GM23338 (cell line): ENCODE data around the gene KIF18B. TPM values are rescaled to one million over a fixed set of nuclear protein-coding genes. Genes with fewer than 3 reads are reported as not detected.

ENCODE experiments used
- ATAC-seq: fragments of 200-7000 bp; cut with Tn5 transposase; 3 replicates; pipeline ENCODE4 v1.9.1; 2020
- DNase-seq: peaks from one replicate; pipeline ENCODE4 v3.0.0-alpha.2; 2015; ENCODE audit warnings: low spot score
- H2AFZ ChIP-seq: fragments of 200-600 bp; sonication (generic); 2 replicates; pipeline ENCODE4 v1.8.0; 2016; ENCODE audit warnings: antibody characterized with exemption, mild to moderate bottlenecking, moderate library complexity
- H3F3A ChIP-seq: fragments of 200-600 bp; sonication (generic); replicated peaks from 2 replicates; pipeline ENCODE4 v1.8.0; 2017; ENCODE audit warnings: antibody characterized with exemption, mixed run types, low read depth
- H3K27ac ChIP-seq: fragments of 200-600 bp; sonication (generic); 2 replicates; pipeline ENCODE4 v1.6.1; 2016; ENCODE audit warnings: low read depth
- H3K27me3 ChIP-seq: fragments of 200-600 bp; sonication (generic); 2 replicates; pipeline ENCODE4 v1.8.0; 2016; ENCODE audit warnings: mild to moderate bottlenecking, mixed run types, moderate library complexity; ENCODE audit not compliant: insufficient read depth
- H3K36me3 ChIP-seq: fragments of 200-600 bp; sonication (generic); 2 replicates; pipeline ENCODE4 v1.8.0; 2016; ENCODE audit warnings: mild to moderate bottlenecking; ENCODE audit not compliant: insufficient read depth
- H3K4me1 ChIP-seq: fragments of 200-600 bp; sonication (generic); 2 replicates; pipeline ENCODE4 v1.8.0; 2016; ENCODE audit warnings: mild to moderate bottlenecking, moderate library complexity; ENCODE audit not compliant: insufficient read depth
- H3K4me2 ChIP-seq: fragments of 200-600 bp; sonication (generic); 2 replicates; pipeline ENCODE4 v1.7.1; 2017; ENCODE audit warnings: mixed run types
- H3K4me3 ChIP-seq: fragments of 200-600 bp; sonication (generic); 2 replicates; pipeline ENCODE4 v1.6.1; 2016; ENCODE audit warnings: mixed run types
- H3K79me2 ChIP-seq: fragments of 200-600 bp; sonication (generic); replicated peaks from 2 replicates; pipeline ENCODE4 v1.8.0; 2017; ENCODE audit warnings: mild to moderate bottlenecking; ENCODE audit not compliant: insufficient read depth
- H3K9me2 ChIP-seq: fragments of 200-600 bp; sonication (generic); 2 replicates; pipeline ENCODE4 v1.8.0; 2017; ENCODE audit not compliant: insufficient read depth
- H4K20me1 ChIP-seq: fragments of 200-600 bp; sonication (generic); replicated peaks from 2 replicates; pipeline ENCODE4 v1.8.0; 2017; ENCODE audit warnings: mild to moderate bottlenecking; ENCODE audit not compliant: insufficient read depth
- H3K27ac Mint-ChIP-seq: 2 replicates; pipeline ENCODE4 v1.8.0; 2020; ENCODE audit warnings: inconsistent platforms, mild to moderate bottlenecking, moderate library complexity, mixed read lengths
- H3K27me3 Mint-ChIP-seq: 3 replicates; pipeline ENCODE4 v1.8.0; 2022; ENCODE audit warnings: low read depth, mild to moderate bottlenecking, moderate library complexity, mixed read lengths, inconsistent platforms; ENCODE audit not compliant: insufficient read depth, poor library complexity
- H3K36me3 Mint-ChIP-seq: 3 replicates; pipeline ENCODE4 v1.8.0; 2021; ENCODE audit warnings: low read depth, mild to moderate bottlenecking, inconsistent platforms, moderate library complexity, mixed read lengths
- H3K4me1 Mint-ChIP-seq: 3 replicates; pipeline ENCODE4 v1.8.0; 2020; ENCODE audit warnings: mild to moderate bottlenecking, inconsistent platforms, mixed read lengths
- H3K4me3 Mint-ChIP-seq: 3 replicates; pipeline ENCODE4 v1.8.0; 2021; ENCODE audit warnings: moderate library complexity, mild to moderate bottlenecking, inconsistent platforms, mixed read lengths
- H3K9me3 Mint-ChIP-seq: 3 replicates; pipeline ENCODE4 v1.8.0; 2020; ENCODE audit warnings: moderate library complexity, mild to moderate bottlenecking, inconsistent platforms, mixed read lengths
- CREB1 ChIP-seq: fragments of 250-450 bp; sonication (Bioruptor Pico); IDR thresholded peaks from 2 replicates; pipeline ENCODE4 v1.5.0; 2020; ENCODE audit warnings: low read depth, mild to moderate bottlenecking, moderate library complexity
- EZH2 ChIP-seq: fragments of 200-600 bp; sonication (generic); IDR thresholded peaks from one replicate; pipeline ENCODE4 v1.8.0; 2017; ENCODE audit warnings: antibody characterized with exemption, mild to moderate bottlenecking, low read depth; ENCODE audit not compliant: unreplicated experiment
- EZH2phosphoT487 ChIP-seq: fragments of 200-600 bp; sonication (generic); IDR thresholded peaks from one replicate; pipeline ENCODE4 v1.8.1; 2018; ENCODE audit warnings: antibody characterized with exemption; ENCODE audit not compliant: unreplicated experiment
- JUNB ChIP-seq: IDR thresholded peaks from one replicate; pipeline ENCODE4 v1.6.1; 2016; ENCODE audit warnings: antibody characterized with exemption; ENCODE audit not compliant: unreplicated experiment
- NANOG ChIP-seq: IDR thresholded peaks from 2 replicates; pipeline ENCODE4 v1.6.1; 2016; ENCODE audit warnings: antibody characterized with exemption, borderline replicate concordance
- POLR2AphosphoS5 ChIP-seq: IDR thresholded peaks from 2 replicates; pipeline ENCODE4 v1.6.1; 2016; ENCODE audit warnings: antibody characterized with exemption, low read depth
- REST ChIP-seq: IDR thresholded peaks from one replicate; pipeline ENCODE4 v1.6.1; 2018; ENCODE audit warnings: antibody characterized with exemption; ENCODE audit not compliant: unreplicated experiment
- STAT1 ChIP-seq: IDR thresholded peaks from one replicate; pipeline ENCODE4 v1.6.1; 2016; ENCODE audit warnings: antibody characterized with exemption; ENCODE audit not compliant: unreplicated experiment
- ZNF114 ChIP-seq: fragments of 250-450 bp; sonication (Bioruptor Pico); IDR thresholded peaks from 2 replicates; pipeline ENCODE4 v1.5.0; 2020; ENCODE audit warnings: mild to moderate bottlenecking, moderate library complexity
- ZNF331 ChIP-seq: fragments of 250-450 bp; sonication (Bioruptor Pico); IDR thresholded peaks from 2 replicates; pipeline ENCODE4 v1.5.0; 2020; ENCODE audit warnings: low read depth, mild to moderate bottlenecking, moderate library complexity
- polyA plus RNA-seq: library from polyadenylated mRNA; unstranded; fragments of >200 nt; fragmentation: Nextera tagmentation; extraction: Ambion mirVana; gene quantifications from 2 replicates; pipeline ENCODE4 v1.2.1, GENCODE V29; 2016
- total RNA-seq: library from RNA; depleted of rRNA; stranded (reverse); fragments of >200 nt; shearing (Covaris generic); gene quantifications from 2 replicates; pipeline ENCODE4 v1.2.3, GENCODE V29; 2014
- TF ChIP-seq, protein P1 (sequence below), 2 experiments: fragments of 200-600 bp in 1 of 2; sonication (generic) in 1 of 2; conservative IDR thresholded peaks; 2 replicates each; pipeline versions ENCODE4 v1.5.1 to v1.6.1; 2016 to 2017; ENCODE audit warnings: antibody characterized with exemption in 2 of 2, low read depth in 2 of 2, mild to moderate bottlenecking in 2 of 2, moderate library complexity in 1 of 2

Gene KIF18B
- total and polyA plus RNA-seq, 2 experiments from 2014 or later = 14.1 to 28.4 TPM

- TF ChIP-seq STAT1 (no peak), ZNF114 (CRISPR knock-in tag) (no peak), NANOG (no peak), REST (no peak), POLR2AphosphoS5 (no peak)
- TF ChIP-seq, protein P1, sequence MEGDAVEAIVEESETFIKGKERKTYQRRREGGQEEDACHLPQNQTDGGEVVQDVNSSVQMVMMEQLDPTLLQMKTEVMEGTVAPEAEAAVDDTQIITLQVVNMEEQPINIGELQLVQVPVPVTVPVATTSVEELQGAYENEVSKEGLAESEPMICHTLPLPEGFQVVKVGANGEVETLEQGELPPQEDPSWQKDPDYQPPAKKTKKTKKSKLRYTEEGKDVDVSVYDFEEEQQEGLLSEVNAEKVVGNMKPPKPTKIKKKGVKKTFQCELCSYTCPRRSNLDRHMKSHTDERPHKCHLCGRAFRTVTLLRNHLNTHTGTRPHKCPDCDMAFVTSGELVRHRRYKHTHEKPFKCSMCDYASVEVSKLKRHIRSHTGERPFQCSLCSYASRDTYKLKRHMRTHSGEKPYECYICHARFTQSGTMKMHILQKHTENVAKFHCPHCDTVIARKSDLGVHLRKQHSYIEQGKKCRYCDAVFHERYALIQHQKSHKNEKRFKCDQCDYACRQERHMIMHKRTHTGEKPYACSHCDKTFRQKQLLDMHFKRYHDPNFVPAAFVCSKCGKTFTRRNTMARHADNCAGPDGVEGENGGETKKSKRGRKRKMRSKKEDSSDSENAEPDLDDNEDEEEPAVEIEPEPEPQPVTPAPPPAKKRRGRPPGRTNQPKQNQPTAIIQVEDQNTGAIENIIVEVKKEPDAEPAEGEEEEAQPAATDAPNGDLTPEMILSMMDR (conservative IDR thresholded peaks at IDR 0.05; ENCODE audit: low read depth in 2 of 2) = no peak
Observed at GRCh38 chr17:44930667-44931066, 16.9 kb downstream of the KIF18B start (continued).

DNA sequence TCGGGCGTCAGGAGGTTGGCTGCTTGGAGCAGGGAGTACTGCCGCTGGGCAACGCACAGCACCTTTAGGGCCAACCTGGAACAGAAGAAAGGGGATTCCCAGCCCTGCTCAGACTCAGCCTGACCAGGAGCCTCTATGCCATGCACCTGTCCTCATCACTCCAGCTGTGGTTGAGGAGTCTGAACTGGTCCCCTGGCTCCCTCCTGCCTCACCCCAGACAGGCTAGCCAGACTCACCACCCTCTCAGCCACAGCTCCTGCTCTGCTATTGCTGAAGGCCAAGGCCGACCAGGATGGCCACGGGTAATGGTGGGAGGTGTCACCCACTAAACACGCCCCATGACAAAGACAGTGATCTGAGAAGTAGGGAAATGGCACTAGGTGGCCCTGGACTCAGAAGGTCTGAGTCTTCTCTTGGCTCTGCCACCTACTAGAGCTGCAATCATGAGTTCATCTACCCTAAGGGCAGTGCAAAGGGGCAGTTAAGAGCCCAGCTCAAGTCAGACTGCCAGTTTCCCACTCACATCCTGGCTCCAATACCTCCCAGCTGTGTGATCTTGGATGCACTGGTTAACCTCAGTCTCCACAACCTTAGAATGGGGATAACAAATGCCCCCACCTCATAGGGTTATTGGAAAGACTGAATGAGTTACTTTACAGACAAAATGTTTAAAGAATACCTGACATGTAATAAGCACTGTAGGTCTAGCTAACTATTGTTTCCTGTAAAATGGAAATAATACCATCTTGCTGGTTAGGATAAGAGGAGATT is 18.4 kb downstream of the KIF18B start:
- Histone ChIP-seq H3K27me3 (no peaks in the 10 kb centered on the region), H3K36me3 (peaks cover 41% of the 10 kb centered on the region)
- H3K36me3 Mint-ChIP-seq = peaks cover 84% of the 10 kb centered on the region
- TF ChIP-seq POLR2AphosphoS5 = no peak
- no peak for TF ChIP-seq JUNB
- no peak for TF ChIP-seq EZH2phosphoT487
- TF ChIP-seq, protein P1 (conservative IDR thresholded peaks at IDR 0.05; ENCODE audit: low read depth in 2 of 2) = no peak
- no peak for TF ChIP-seq REST
- no peak for TF ChIP-seq ZNF331
- TF ChIP-seq EZH2 = no peak
- TF ChIP-seq CREB1 = no peak
- no peak for TF ChIP-seq STAT1

More for the DNA sequence above, 18.4 kb downstream of the KIF18B start:
- H3K79me2 ChIP-seq = no peaks in the 10 kb centered on the region
- no peaks in the 10 kb centered on the region for H3K9me2 ChIP-seq
- no peak overlapping the region for H2AFZ ChIP-seq
- 0 out of 2 replicates have a peak, but pooled peaks cover 7% of the 10 kb centered on the region for H3F3A ChIP-seq
- H4K20me1 ChIP-seq = peaks cover 3% of the 10 kb centered on the region; the same call in 1 of the 2 replicates
- Mint-ChIP-seq H3K4me1 (peaks cover 1% of the 10 kb centered on the region; the same call in 2 of the 3 replicates), H3K9me3 (no peaks in the 10 kb centered on the region), H3K27ac (no peak overlapping the region), H3K27me3 (peaks cover 2% of the 10 kb centered on the region), H3K4me3 (no peak overlapping the region)
- DNase-seq = no peak
- ATAC-seq = no peak
- no peaks in the 10 kb centered on the region for H3K4me1 ChIP-seq
- no peak overlapping the region for H3K4me3 ChIP-seq
- no peak overlapping the region for H3K27ac ChIP-seq
- H3K4me2 ChIP-seq = no peak overlapping the region
